ENCODE data around the gene WRNIP1.

The WRNIP1 gene

GRCh38 chr6:2805031-2805430, 39.8 kb downstream of the WRNIP1 start:
- H3K4me2 ChIP-seq (ENCODE audit: low read length): no peak overlapping the region
- H2BK15ac ChIP-seq (replicated peaks; ENCODE audit: low read depth): no peak overlapping the region
- H2BK5ac ChIP-seq (ENCODE audit: low read length): no peak overlapping the region
- H2BK120ac ChIP-seq (ENCODE audit: low read depth, low read length): no peak overlapping the region
- no CpG with 5 or more reads among the region's 14 CpGs for WGBS (ENCODE audit: extremely low coverage, insufficient coverage, low lambda C conversion rate)
- H3K79me2 ChIP-seq (ENCODE audit: control insufficient read depth, insufficient read depth, low read length): no peaks in the 10 kb centered on the region
- no peaks in the 10 kb centered on the region for H3K36me3 ChIP-seq (ENCODE audit: control insufficient read depth, insufficient read depth, low read length)
- H3K4ac ChIP-seq (ENCODE audit: low read depth, low read length): no peak overlapping the region
- no peak overlapping the region for H3K18ac ChIP-seq (ENCODE audit: low read length)
- H3K79me1 ChIP-seq (ENCODE audit: low read length): no peaks in the 10 kb centered on the region
- H4K5ac ChIP-seq (ENCODE audit: low read length): no peak overlapping the region
- H4K8ac ChIP-seq (ENCODE audit: low read depth, low read length): no peak overlapping the region
- no peaks in the 10 kb centered on the region for H3K27me3 ChIP-seq (ENCODE audit: insufficient read depth, low read length, poor library complexity)
- H3K4me3 ChIP-seq (ENCODE audit: low read length): no peak overlapping the region
- H3K56ac ChIP-seq (ENCODE audit: low read length): no peak overlapping the region
- H3K4me1 ChIP-seq (ENCODE audit: control insufficient read depth, low read depth, low read length): no peaks in the 10 kb centered on the region
- H2AK5ac ChIP-seq (ENCODE audit: low read length): no peak overlapping the region
- no peak for DNase-seq
- no peak overlapping the region for H3K9ac ChIP-seq (ENCODE audit: low read length)
- no peak overlapping the region for H3K27ac ChIP-seq (ENCODE audit: low read depth, low read length)
- no peak overlapping the region for H3K23ac ChIP-seq (ENCODE audit: low read length)

GRCh38 chr6:2806644-2807043, 41.5 kb downstream of the WRNIP1 start:
- Histone ChIP-seq H3K4ac (ENCODE audit: low read depth, low read length) (no peak overlapping the region), H3K27me3 (ENCODE audit: insufficient read depth, low read length, poor library complexity) (no peaks in the 10 kb centered on the region), H2BK15ac (replicated peaks; ENCODE audit: low read depth) (no peak overlapping the region), H3K9ac (ENCODE audit: low read length) (no peak overlapping the region), H3K56ac (ENCODE audit: low read length) (no peak overlapping the region), H2AK5ac (ENCODE audit: low read length) (no peak overlapping the region), H2BK120ac (ENCODE audit: low read depth, low read length) (no peak overlapping the region), H4K5ac (ENCODE audit: low read length) (no peak overlapping the region), H3K18ac (ENCODE audit: low read length) (no peak overlapping the region), H3K79me1 (ENCODE audit: low read length) (no peaks in the 10 kb centered on the region), H4K8ac (ENCODE audit: low read depth, low read length) (no peak overlapping the region), H2BK5ac (ENCODE audit: low read length) (no peak overlapping the region), H3K4me3 (ENCODE audit: low read length) (no peak overlapping the region), H3K79me2 (ENCODE audit: control insufficient read depth, insufficient read depth, low read length) (no peaks in the 10 kb centered on the region), H3K36me3 (ENCODE audit: control insufficient read depth, insufficient read depth, low read length) (no peaks in the 10 kb centered on the region), H3K4me1 (ENCODE audit: control insufficient read depth, low read depth, low read length) (no peaks in the 10 kb centered on the region), H3K27ac (ENCODE audit: low read depth, low read length) (no peak overlapping the region), H3K4me2 (ENCODE audit: low read length) (no peak overlapping the region), H3K23ac (ENCODE audit: low read length) (no peak overlapping the region)
- WGBS (ENCODE audit: extremely low coverage, insufficient coverage, low lambda C conversion rate): no CpG with 5 or more reads among the region's 3 CpGs
- DNase-seq: no peak

- H2BK15ac ChIP-seq (replicated peaks; ENCODE audit: low read depth): no peak overlapping the region
- no peak overlapping the region for H4K5ac ChIP-seq (ENCODE audit: low read length)
- no peaks in the 10 kb centered on the region for H3K79me1 ChIP-seq (ENCODE audit: low read length)
- no peak overlapping the region for H3K56ac ChIP-seq (ENCODE audit: low read length)
- H3K18ac ChIP-seq (ENCODE audit: low read length): no peak overlapping the region
- no peak overlapping the region for H3K4me3 ChIP-seq (ENCODE audit: low read length)
- no peak overlapping the region for H3K4ac ChIP-seq (ENCODE audit: low read depth, low read length)
- H3K23ac ChIP-seq (ENCODE audit: low read length): no peak overlapping the region
- H3K4me2 ChIP-seq (ENCODE audit: low read length): no peak overlapping the region
- no peak overlapping the region for H3K27ac ChIP-seq (ENCODE audit: low read depth, low read length)
- H2BK120ac ChIP-seq (ENCODE audit: low read depth, low read length): no peak overlapping the region
- H3K79me2 ChIP-seq (ENCODE audit: control insufficient read depth, insufficient read depth, low read length): no peaks in the 10 kb centered on the region
- H3K27me3 ChIP-seq (ENCODE audit: insufficient read depth, low read length, poor library complexity): no peaks in the 10 kb centered on the region
- no peak overlapping the region for H4K8ac ChIP-seq (ENCODE audit: low read depth, low read length)
- WGBS (ENCODE audit: extremely low coverage, insufficient coverage, low lambda C conversion rate): no CpG with 5 or more reads among the region's 9 CpGs
- no peak overlapping the region for H2BK5ac ChIP-seq (ENCODE audit: low read length)
- no peaks in the 10 kb centered on the region for H3K4me1 ChIP-seq (ENCODE audit: control insufficient read depth, low read depth, low read length)
- no peak for DNase-seq
- no peak overlapping the region for H2AK5ac ChIP-seq (ENCODE audit: low read length)
- H3K9ac ChIP-seq (ENCODE audit: low read length): no peak overlapping the region
- H3K36me3 ChIP-seq (ENCODE audit: control insufficient read depth, insufficient read depth, low read length): no peaks in the 10 kb centered on the region
Observed at GRCh38 chr6:2807342-2808090, 42.3 kb downstream of the WRNIP1 start.

DNA sequence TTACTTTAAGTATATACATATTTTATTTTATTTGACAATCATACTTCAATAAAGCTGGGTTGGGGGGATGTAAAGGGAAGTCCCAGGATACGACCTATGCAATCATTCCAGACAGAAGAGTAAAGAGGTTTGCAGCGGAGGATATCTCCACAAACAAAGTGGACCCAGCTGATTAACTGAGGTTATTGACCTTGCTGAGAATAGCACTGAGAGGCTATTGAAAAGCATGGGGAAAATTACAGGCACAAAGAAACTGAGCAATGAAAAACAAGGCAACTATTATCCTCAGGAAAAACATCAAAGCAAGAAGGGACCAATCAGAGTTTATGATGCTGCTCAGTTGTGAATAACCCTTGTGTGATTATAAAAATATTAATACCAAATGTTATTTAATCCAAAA, 43.8 kb downstream of the WRNIP1 start:
- Histone ChIP-seq H3K18ac (ENCODE audit: low read length) (no peak overlapping the region), H3K27me3 (ENCODE audit: insufficient read depth, low read length, poor library complexity) (no peaks in the 10 kb centered on the region), H3K4me2 (ENCODE audit: low read length) (no peak overlapping the region), H3K36me3 (ENCODE audit: control insufficient read depth, insufficient read depth, low read length) (no peaks in the 10 kb centered on the region), H2BK120ac (ENCODE audit: low read depth, low read length) (no peak overlapping the region), H3K4ac (ENCODE audit: low read depth, low read length) (no peak overlapping the region), H3K4me3 (ENCODE audit: low read length) (no peak overlapping the region), H3K56ac (ENCODE audit: low read length) (no peak overlapping the region), H3K4me1 (ENCODE audit: control insufficient read depth, low read depth, low read length) (no peaks in the 10 kb centered on the region), H2BK5ac (ENCODE audit: low read length) (no peak overlapping the region), H2AK5ac (ENCODE audit: low read length) (no peak overlapping the region), H3K79me2 (ENCODE audit: control insufficient read depth, insufficient read depth, low read length) (no peaks in the 10 kb centered on the region), H3K9ac (ENCODE audit: low read length) (no peak overlapping the region), H3K79me1 (ENCODE audit: low read length) (no peaks in the 10 kb centered on the region), H4K5ac (ENCODE audit: low read length) (no peak overlapping the region), H2BK15ac (replicated peaks; ENCODE audit: low read depth) (no peak overlapping the region), H3K23ac (ENCODE audit: low read length) (no peak overlapping the region), H3K27ac (ENCODE audit: low read depth, low read length) (no peak overlapping the region), H4K8ac (ENCODE audit: low read depth, low read length) (no peak overlapping the region)
- DNase-seq: no peak
- no CpG with 5 or more reads among the region's 2 CpGs for WGBS (ENCODE audit: extremely low coverage, insufficient coverage, low lambda C conversion rate)

DNA sequence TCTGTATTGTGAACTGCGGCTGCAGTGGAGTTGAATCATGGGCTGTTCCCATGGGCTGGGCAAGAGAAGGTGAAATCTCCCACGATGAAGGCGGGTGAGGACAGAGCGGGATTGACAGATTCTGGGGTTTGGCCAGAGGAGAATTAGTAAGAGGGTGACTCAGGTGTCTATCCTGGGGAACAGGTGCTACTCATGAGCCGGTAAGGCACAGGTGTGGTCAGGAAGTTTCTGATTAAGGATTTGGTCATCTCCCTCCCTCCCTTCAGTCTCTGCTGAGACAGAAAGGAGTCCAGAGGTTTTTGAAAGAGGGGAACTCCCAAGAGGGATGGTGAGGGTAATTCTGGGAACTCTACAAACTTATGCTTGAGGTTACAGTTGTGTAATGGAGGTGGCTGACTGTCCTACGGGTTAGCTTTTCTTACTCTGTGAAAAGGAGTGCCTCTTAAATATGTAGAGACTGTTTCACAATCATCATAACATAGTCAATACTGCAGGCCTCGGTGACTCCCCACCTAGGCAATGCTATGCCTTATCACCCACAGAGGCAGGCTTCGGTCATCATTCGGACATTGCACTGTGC, 45.0 kb downstream of the WRNIP1 start:
- H4K8ac ChIP-seq (ENCODE audit: low read depth, low read length): no peak overlapping the region
- H3K4me3 ChIP-seq (ENCODE audit: low read length): no peak overlapping the region
- DNase-seq: no peak
- no peak overlapping the region for H3K4me2 ChIP-seq (ENCODE audit: low read length)
- no peak overlapping the region for H2BK120ac ChIP-seq (ENCODE audit: low read depth, low read length)
- no peaks in the 10 kb centered on the region for H3K79me1 ChIP-seq (ENCODE audit: low read length)
- H3K27me3 ChIP-seq (ENCODE audit: insufficient read depth, low read length, poor library complexity): no peaks in the 10 kb centered on the region
- no peak overlapping the region for H4K5ac ChIP-seq (ENCODE audit: low read length)
- H2BK5ac ChIP-seq (ENCODE audit: low read length): no peak overlapping the region
- no peak overlapping the region for H3K56ac ChIP-seq (ENCODE audit: low read length)
- H3K4me1 ChIP-seq (ENCODE audit: control insufficient read depth, low read depth, low read length): no peaks in the 10 kb centered on the region
- H3K27ac ChIP-seq (ENCODE audit: low read depth, low read length): no peak overlapping the region
- H2AK5ac ChIP-seq (ENCODE audit: low read length): no peak overlapping the region
- H3K9ac ChIP-seq (ENCODE audit: low read length): no peak overlapping the region
- WGBS (ENCODE audit: extremely low coverage, insufficient coverage, low lambda C conversion rate): no CpG with 5 or more reads among the region's 9 CpGs
- no peak overlapping the region for H3K18ac ChIP-seq (ENCODE audit: low read length)
- no peaks in the 10 kb centered on the region for H3K79me2 ChIP-seq (ENCODE audit: control insufficient read depth, insufficient read depth, low read length)
- no peak overlapping the region for H3K23ac ChIP-seq (ENCODE audit: low read length)
- no peak overlapping the region for H3K4ac ChIP-seq (ENCODE audit: low read depth, low read length)
- no peak overlapping the region for H2BK15ac ChIP-seq (replicated peaks; ENCODE audit: low read depth)
- no peaks in the 10 kb centered on the region for H3K36me3 ChIP-seq (ENCODE audit: control insufficient read depth, insufficient read depth, low read length)

- no peaks in the 10 kb centered on the region for H3K36me3 ChIP-seq (ENCODE audit: control insufficient read depth, insufficient read depth, low read length)
- no peak overlapping the region for H3K27ac ChIP-seq (ENCODE audit: low read depth, low read length)
- WGBS (ENCODE audit: extremely low coverage, insufficient coverage, low lambda C conversion rate): no CpG with 5 or more reads among the region's 3 CpGs
- no peak overlapping the region for H4K5ac ChIP-seq (ENCODE audit: low read length)
- no peaks in the 10 kb centered on the region for H3K79me1 ChIP-seq (ENCODE audit: low read length)
- H4K8ac ChIP-seq (ENCODE audit: low read depth, low read length): no peak overlapping the region
- H3K79me2 ChIP-seq (ENCODE audit: control insufficient read depth, insufficient read depth, low read length): no peaks in the 10 kb centered on the region
- no peak overlapping the region for H3K18ac ChIP-seq (ENCODE audit: low read length)
- no peak overlapping the region for H2BK120ac ChIP-seq (ENCODE audit: low read depth, low read length)
- no peak overlapping the region for H3K56ac ChIP-seq (ENCODE audit: low read length)
- no peaks in the 10 kb centered on the region for H3K27me3 ChIP-seq (ENCODE audit: insufficient read depth, low read length, poor library complexity)
- H3K4ac ChIP-seq (ENCODE audit: low read depth, low read length): no peak overlapping the region
- H3K23ac ChIP-seq (ENCODE audit: low read length): no peak overlapping the region
- H2AK5ac ChIP-seq (ENCODE audit: low read length): no peak overlapping the region
- no peak for DNase-seq
- no peaks in the 10 kb centered on the region for H3K4me1 ChIP-seq (ENCODE audit: control insufficient read depth, low read depth, low read length)
- no peak overlapping the region for H3K4me3 ChIP-seq (ENCODE audit: low read length)
- no peak overlapping the region for H3K9ac ChIP-seq (ENCODE audit: low read length)
- H3K4me2 ChIP-seq (ENCODE audit: low read length): no peak overlapping the region
- no peak overlapping the region for H2BK15ac ChIP-seq (replicated peaks; ENCODE audit: low read depth)
- H2BK5ac ChIP-seq (ENCODE audit: low read length): no peak overlapping the region
Observed at GRCh38 chr6:2812695-2813094, 47.5 kb downstream of the WRNIP1 start.
